GM12878 (cell line): ENCODE results near the gene C11orf98.
"Not testable (repeated sequence)": the region's sequence is repeated elsewhere in the genome, so short reads cannot be mapped to it uniquely, and the experiment has no call there.

ENCODE experiments used
- ATF2 ChIP-seq: IDR thresholded peaks from 2 replicates; pipeline ENCODE4 v1.6.1; 2012; ENCODE audit warnings: low read length, inconsistent platforms
- EP300 ChIP-seq, 2 experiments: fragments of 150-350 bp in 1 of 2; IDR thresholded peaks; 2 replicates each; pipeline ENCODE4 v1.6.1; 2011 to 2012; ENCODE audit warnings: low read depth in 2 of 2, low read length in 2 of 2, borderline replicate concordance in 1 of 2, improper control_type of control experiment in 1 of 2, inconsistent platforms in 1 of 2; ENCODE audit not compliant: control insufficient read depth in 1 of 2
- ESRRA ChIP-seq: IDR thresholded peaks from 2 replicates; pipeline ENCODE4 v1.6.1; 2012; ENCODE audit warnings: mild to moderate bottlenecking, low read length, improper control_type of control experiment
- MTA2 ChIP-seq: fragments of 450-650 bp; IDR thresholded peaks from 2 replicates; pipeline ENCODE4 v1.6.1; 2016; ENCODE audit warnings: low read depth, mild to moderate bottlenecking, moderate library complexity

- not testable (repeated sequence) for TF ChIP-seq EP300 (IDR thresholded peaks at IDR 0.05; ENCODE audit: borderline replicate concordance in 1 of 2, control insufficient read depth in 1 of 2, low read depth in 2 of 2, low read length in 2 of 2); ATF2; ESRRA; MTA2
These were observed 14.7 kb downstream of the C11orf98 start for GRCh38 chr11:62650283-62650682.
